Head of caudate nucleus (tissue), 42 donors: ENCODE measurements around the gene DNAH3.
A peak's percentile ranks its signal among the peaks of the same experiment; 100 is the strongest.
"Not testable (repeated sequence)": the region's sequence is repeated elsewhere in the genome, so short reads cannot be mapped to it uniquely, and the experiment has no call there.

Experiments
- DNase-seq, 42 donors: peaks; one replicate each; pipeline versions ENCODE4 v3.0.0 to v3.0.0-alpha.2; 2020 to 2021; ENCODE audit warnings: mixed read lengths in 7 of 42
- intact Hi-C: fragments of 100-400 bp; cut with DNase I; formaldehyde crosslinking; loops from one replicate; pipeline ENCODE4 v1.15.0; 2022

Gene DNAH3

DNA sequence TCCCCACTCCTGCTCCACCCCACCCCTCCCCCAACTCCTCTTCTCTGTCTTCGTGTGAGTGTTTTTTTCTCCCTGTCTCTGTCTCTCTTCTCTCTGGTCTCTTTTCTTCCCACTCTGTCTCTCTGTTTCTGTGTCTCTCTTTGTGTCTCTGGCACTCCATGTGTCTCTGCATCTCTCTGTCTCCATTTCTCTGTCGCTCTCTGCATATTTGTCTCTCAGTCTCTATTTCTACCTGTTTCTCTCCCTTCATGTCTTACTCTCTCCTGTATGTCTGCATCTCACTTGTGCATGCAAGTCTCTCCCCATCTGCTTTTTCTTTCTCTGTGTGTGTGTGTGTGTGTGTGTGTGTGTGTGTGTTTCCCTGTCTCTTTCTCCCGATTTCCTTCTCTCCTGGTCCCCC lies 181.9 kb downstream of the DNAH3 start:
- intact Hi-C loops, result no loop called here
- DNase-seq, result no peak

DNA sequence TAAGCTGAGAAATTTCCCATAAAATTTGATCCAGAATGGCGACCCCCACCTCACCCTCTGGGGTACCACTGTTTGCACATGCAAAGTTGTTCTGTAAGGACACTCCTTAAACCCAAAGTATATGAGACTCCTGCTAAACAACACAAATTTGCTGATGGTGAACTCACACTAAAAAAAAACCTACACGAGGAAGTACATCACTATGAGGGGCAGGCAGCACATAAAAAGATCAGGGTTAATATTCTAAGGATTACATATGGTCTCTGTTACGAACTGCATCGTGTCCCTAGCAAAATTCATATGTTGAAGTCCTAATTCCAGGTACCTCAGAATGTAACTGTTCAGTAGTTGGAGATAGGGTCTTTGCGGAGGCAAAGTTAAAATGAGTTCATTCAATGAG lies 189.7 kb downstream of the DNAH3 start:
- no peak for DNase-seq
- intact Hi-C loops, result no loop called here

DNA sequence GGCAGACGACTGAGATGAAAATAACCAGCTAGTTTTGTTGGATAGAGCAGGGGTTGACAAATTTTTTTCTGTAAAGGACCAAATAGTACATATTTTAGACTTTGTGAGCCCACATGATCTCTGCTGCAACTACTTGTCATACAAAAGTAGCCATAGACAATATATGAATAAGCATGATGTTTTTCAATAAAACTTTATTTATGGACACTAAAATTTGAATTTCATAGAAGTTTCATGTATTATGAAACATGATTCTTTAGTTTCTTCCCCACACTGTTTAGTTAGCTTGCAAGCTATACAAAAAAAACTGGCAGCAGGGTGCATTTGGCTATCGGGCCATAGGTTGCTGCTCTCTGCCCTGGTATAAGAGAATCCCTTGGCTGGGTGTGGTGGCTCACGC lies 193.5 kb downstream of the DNAH3 start:
- no peak for DNase-seq
- intact Hi-C loops, result no loop called here

- no peak for DNase-seq
- intact Hi-C loops, result no loop called here
Measured at GRCh38 chr16:20956319-20956718, 194.3 kb downstream of the DNAH3 start.

DNA sequence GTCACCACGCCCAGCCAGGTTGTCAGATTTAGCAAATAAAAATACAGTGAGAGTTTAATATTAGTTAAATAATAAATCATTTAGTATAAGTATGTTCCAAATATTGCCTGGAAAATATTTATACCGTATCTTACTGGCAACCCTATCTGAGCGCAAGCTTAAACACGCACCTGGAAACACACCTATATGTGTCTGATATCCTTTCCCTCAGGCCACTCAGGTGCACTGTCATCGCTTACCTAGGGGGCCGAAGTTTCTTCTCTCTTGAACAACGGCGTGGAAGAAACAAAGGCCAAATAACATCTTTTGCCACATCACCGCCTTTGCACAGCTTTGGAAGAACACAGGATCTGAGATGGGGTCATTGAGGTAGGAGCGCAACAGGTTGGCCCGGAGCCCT lies 196.1 kb downstream of the DNAH3 start:
- intact Hi-C loops, result no loop called here
- no peak for DNase-seq

DNA sequence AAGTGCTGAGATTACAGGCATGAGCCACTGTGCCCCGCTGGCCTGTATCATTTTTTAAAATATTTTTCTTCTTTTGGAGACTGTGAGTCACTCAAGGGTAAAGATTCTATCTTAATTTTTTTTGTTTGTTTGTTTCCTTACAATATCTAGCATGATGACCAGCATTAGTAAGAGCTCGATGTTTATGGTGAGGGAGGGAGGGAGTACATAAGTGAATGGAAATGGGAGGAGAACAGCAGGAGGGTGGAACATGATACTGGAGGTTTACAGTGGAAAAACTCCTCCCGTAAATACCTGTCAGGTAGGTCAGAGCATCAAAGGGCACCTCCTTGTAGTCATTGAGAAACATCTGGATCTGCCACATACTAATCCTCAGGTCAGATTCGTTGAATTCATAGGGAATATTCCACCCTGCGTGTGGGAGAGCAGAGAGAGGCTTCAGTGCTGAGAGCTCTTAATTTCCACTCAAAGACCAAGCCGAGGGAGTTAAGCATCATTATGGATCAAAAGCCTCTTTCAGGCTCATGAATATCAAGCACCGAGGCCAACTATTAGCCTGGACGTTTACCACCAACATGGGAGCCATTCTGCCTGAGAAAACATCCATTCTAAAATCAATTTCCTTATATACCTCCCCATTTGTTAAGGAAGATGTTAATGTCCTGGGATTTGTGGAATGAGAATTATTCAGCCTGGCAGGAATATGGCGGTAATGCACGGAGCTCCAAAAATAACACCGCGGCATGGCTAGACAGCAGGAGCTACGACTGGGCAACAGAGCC lies 198.3 kb downstream of the DNAH3 start:
- no peak for DNase-seq
- intact Hi-C loops, result no loop called here

DNA sequence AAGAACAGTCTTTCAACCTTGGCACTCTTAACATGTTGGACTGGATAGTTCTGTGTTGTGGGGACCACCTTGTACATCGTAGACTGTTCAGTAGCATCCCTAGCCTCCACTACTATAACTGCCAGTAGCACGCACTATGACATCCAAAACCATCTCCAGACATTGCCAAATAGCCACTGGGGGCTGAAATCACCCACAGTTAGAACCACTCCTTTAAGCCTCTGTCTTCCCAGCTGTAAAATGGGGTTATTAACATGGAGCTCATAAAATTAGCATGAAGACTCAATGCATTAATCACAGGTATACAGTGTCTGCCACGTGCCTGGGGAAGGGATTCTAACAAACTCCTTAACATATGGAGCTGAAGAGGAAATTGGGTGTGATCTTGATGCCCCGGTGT lies 200.4 kb downstream of the DNAH3 start:
- DNase-seq, result no peak
- intact Hi-C loops, result no loop called here

- DNase-seq, result no peak
- intact Hi-C loops, result no loop called here
Measured at GRCh38 chr16:20949660-20950059, 201.0 kb downstream of the DNAH3 start.

DNA sequence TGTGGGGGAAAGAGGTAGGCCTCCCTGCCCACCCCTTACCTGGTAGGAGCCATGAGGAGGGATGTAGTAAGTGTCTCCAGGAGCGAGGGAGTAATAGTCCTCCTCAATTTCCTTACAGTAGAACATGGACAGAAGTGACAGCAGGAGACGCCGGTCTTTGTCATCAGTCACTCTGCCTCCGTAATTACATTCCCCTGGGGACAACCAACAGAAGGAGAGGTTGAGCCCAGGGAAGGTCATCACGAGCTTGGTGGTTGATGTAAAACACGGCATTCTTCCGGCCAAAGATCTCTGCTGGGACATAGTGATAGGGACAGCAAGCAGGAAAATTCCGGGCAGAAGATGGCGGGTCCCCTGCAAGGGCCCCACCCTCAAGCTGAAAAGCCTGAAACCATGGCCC lies 202.2 kb downstream of the DNAH3 start:
- intact Hi-C loops, result no loop called here
- no peak for DNase-seq

GRCh38 chr16:20946015-20946629 lies 204.5 kb downstream of the DNAH3 start:
- no peak for DNase-seq
- intact Hi-C loops, result no loop called here

- intact Hi-C loops, DNase-seq: not testable (repeated sequence)
Measured at GRCh38 chr16:20945575-20945875, 205.1 kb downstream of the DNAH3 start.

DNA sequence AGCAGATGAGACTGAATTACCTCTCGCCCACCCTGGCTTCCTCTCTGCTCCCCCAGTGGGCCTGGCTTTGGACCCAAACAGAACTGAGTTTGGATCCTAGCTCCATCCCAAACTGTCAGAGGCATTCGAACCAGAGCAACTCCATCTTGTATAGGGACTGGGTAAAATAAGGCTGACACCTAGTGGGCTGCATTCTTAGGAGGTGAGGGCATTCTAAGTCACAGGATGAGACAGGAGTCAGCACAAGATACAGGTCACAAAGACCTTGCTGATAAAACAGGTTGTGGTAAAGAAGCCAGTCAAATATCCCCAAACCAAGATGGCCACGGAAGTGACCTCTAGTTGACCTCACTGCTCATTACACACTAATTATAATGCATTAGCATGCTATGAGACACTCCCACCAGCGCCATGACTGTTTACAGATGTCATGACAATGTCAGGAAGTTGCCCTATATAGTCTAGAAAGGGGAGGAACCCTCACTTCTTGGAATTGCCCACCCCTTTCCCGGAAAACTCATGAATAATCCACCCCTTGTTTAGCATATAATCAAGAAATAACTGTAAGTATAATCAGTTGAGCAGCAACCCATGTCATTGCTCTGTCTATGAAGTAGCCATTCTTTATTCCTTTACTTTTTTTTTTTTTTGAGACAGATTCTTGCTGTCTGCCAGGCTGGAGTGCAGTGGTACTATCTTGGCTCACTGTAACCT lies 205.6 kb downstream of the DNAH3 start:
- DNase-seq, result peak in 1 of 42 donors; percentile 3

DNA sequence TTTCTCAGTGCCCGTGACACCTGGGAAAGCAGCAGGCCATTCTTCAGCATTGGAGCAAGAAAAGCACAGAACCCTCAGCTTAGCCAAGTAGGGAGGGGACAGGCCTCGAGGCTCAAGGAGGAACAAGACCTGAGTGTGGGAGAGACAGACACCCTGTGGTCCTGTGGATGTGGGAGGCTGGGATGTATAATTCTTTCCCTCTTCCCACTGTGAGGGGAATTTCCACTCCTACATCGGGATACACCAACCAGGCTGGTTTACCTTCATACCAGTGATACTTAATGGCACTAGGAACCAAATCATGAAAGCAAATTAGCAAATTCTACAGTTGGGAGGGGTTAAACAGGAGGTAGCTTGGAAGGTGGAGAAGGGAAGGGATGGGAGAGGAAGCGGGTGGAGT lies 208.4 kb downstream of the DNAH3 start:
- intact Hi-C loops, result no loop called here
- no peak for DNase-seq

More for the DNA sequence above, 205.6 kb downstream of the DNAH3 start:
- intact Hi-C loops, result no loop called here

GRCh38 chr16:20941636-20941926 lies 209.1 kb downstream of the DNAH3 start:
- intact Hi-C loops, result no loop called here

DNA sequence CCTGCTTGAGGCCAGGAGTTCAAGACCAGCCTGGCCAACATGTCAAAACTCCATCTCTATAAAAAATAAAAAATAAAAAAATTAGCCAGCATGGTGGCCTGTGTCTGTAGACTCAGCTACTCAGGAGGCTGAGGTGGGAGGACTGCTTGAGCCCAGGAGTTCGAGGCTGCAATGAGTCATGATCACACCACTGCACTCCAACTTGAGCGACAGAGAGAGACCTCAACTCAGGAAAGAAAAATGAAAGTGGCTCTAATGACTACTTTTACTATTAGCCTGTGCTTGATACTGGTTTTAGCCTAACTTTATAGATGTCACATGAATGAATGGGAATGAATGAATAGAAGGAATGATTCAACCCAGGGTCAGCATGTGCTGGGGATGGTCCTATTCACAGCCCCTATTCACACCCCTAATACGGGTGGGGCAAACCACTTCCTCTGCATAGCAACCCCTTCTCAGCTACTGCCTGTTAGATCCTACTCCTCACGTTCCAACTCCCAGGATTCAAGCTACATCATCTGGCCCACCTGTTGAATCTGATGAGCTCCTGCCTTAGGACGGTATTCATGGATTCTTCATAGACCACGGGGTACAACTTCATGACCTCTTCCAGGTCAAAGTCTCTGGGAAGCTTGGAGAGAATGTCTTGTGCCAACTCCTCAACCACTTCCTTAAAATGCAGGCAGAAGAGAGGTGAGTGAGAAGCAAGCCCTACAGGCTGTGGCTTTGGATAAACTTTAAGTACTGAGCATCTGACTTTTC lies 209.6 kb downstream of the DNAH3 start:
- DNase-seq, result no peak
- intact Hi-C loops, result no loop called here

More at GRCh38 chr16:20941636-20941926, 209.1 kb downstream of the DNAH3 start:
- DNase-seq, result no peak

DNA sequence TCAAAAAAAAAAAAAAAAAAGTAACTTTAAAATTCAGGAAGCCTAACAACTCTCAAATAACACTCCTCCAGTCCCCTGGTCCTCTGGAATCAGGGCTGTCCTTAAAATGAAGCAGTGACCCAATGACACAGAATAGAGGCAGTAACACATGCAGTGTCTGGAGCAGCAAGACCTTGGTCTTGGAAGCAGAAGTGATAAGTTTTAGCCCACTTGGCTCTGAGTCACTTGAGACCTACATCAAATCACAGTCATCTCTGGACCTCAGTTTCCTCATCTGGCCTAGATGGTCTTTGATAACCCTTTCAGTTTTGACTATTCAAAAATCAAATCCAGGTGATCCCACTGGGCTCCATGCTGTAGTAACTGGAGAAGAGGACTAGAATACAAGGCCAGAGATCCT lies 211.0 kb downstream of the DNAH3 start:
- no peak for DNase-seq
- intact Hi-C loops, result no loop called here

DNA sequence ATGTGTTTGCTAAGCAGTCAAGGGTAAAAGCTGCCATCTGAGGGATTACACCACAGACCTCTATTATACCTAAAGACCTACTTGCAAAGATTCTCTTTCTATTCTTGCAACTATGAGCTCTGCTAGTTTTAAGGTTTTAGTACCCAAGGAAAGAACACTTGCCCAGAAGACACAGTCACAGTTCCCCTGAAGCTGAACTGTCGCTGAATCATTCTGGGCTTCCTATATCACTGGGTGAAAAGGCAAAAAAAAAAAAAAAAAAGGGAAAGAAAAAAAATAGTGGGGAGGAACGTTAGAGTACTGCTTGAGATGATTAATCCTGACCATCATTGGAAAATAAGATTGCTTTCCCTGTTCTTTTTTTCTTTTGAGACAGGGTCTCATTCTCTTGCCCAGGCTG lies 212.2 kb downstream of the DNAH3 start:
- intact Hi-C loops, result no loop called here
- DNase-seq, result no peak

DNA sequence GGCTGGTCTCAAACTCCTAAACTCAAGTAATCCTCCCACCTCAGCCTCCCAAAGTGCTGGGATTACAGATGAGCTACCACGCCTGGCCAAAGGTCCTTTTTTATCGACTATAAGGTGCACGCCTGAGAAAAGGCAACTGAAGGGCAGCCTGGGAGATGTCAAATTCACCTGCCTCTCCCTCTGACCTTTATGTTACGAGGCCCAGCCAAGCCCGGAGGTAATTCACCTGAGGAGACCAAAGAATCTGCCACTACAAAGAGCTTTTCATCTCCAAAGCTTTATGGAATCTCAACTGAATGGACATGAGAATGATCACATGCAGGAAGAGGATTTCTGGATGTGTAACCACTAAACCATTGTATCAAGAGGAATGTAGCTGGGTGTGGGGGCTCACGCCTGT lies 212.9 kb downstream of the DNAH3 start:
- intact Hi-C loops, result no loop called here
- DNase-seq, result no peak

DNA sequence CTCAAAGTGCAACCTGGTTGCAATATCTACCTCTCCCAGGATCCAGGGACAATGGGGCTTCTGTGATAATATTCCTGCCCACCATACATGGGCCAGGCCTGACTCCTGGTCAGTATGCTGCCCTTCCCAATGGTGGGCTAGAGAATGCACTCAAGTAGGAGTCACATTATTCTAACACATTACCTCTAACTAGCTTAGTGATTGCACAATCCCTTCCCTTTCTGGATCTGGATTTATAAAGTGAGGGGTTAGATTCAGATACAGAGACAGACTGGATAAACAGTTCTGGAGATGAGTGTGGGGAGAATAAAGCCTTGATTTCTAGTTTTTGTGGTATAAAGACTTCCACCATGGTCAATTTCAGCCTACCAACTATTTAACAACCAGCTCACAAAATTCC lies 217.1 kb downstream of the DNAH3 start:
- intact Hi-C loops, result no loop called here
- no peak for DNase-seq

DNA sequence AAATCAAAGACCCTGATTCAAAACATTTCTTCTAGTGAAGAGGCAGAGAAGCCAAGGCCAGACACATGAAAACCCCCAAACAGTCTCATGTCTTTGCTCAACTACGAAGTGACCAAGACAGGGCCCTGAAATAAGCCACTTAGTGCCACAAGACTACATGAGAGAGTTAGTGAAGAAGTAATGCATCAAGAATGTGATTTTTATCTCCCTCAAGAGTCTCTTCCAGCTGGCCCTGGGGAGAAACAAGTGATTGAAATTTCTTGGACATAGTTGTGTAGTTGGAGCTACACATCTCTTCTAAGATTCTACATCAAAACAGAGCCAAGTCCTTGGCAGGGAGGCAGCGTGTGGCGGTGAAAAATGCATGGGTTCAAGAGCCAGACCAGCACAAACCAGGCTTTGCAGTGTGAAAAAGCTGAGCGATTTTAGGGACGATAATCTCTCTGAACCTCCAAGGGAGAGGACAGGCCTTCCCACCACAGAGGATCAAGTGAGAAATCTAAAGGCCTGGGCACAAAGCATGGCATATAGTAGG lies 219.5 kb downstream of the DNAH3 start:
- intact Hi-C loops, result no loop called here

More for the DNA sequence above, 219.5 kb downstream of the DNAH3 start:
- no peak for DNase-seq
